Dermis blood vessel endothelial cell (primary cell): ENCODE results near the gene RAB7A. TPM values are rescaled to one million over a fixed set of nuclear protein-coding genes. Genes with fewer than 3 reads are reported as not detected.
"Not testable (repeated sequence)": the region's sequence is repeated elsewhere in the genome, so short reads cannot be mapped to it uniquely, and the experiment has no call there.

Source experiments
- DNase-seq: peaks from one replicate; pipeline ENCODE4 v3.0.0; 2010
- total RNA-seq: library from RNA; depleted of rRNA; stranded (reverse); fragments of >200 nt; gene quantifications from 2 replicates; pipeline ENCODE4 v1.2.3, GENCODE V29; 2014

Gene RAB7A
- total RNA-seq, 1 donor from 2014 or later = 30.1 TPM

DNA sequence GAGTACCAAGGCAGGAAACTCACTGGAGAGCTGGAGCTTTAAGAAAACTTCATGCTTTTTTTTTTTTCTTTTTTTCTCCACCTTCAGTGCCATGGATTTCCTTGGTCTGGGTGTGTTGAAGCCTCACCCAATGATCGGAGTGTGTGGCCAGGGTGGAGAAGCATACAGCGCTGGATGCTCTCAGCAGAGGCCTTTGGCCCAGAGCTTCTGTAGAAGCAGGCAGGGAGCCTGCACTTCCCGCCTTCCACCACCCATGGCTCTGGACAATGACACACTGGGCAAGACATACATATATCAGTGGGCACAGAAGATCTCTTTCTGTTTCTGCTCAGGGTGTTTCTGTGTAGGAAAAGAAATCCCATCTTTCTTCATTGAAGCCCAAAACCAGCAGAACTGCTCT is 97.6 kb downstream of the RAB7A start:
- DNase-seq = no peak

DNA sequence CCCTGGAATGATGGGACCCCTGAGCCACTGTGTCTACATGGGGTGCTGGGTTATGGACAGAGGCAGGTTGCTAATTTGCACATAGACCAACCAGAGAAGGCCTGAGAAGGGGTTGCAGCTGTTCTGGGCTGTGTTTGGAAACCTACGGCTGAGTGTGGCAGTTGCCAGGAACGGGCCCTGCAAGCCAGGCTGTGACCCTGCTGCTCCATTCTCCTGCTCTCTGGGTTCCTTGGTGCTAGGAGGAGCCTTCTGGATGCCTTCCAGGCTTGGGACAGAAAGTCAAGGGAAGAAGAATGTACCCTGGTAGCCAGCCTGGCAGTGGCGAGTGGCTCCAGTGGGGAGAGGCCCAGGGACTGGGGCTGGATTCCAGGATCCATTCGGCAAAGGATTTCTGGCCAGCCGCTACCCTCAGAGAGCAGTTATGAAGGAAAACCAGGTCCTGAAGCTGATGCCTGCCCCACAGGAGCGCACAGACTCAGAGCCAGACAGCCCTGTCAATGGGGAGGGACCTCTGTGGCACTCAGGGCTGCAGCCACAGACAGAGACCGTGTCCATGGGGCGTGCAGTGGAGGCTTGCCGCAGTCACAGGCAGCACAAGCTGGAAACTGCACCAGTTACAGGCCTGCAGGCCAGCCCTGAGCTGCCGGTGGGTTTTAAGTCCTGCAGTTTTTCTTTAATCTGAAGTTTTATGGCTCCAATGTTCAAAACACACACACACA is 98.3 kb downstream of the RAB7A start:
- DNase-seq = no peak

DNA sequence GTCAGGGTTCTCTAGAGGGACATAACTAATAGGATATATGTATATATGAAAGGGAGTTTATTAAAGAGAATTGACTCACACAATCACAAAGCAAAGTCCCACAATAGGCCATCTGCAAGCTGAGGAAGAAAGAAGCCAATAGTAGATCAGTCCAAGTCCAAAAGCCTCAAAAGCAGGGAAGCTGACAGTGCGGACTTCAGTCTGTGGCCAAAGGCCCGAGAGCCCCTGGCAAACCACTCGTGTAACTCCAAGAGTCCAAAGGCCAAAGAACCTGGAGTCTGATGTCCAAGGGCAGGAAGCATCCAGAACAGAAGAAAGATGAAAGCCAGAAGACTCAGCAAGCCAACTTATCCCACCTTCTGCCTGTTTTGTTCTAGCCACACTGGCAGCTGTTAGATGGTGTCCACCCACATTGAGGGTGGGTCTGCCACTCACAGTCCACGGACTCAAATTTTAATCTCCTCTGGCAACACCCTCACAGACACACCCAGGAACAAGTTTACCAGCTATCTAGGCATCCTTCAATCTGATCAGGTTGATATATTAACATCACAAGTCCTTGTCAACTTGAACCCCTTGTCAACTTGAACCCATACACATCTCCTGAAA is 99.2 kb downstream of the RAB7A start:
- DNase-seq = no peak

DNA sequence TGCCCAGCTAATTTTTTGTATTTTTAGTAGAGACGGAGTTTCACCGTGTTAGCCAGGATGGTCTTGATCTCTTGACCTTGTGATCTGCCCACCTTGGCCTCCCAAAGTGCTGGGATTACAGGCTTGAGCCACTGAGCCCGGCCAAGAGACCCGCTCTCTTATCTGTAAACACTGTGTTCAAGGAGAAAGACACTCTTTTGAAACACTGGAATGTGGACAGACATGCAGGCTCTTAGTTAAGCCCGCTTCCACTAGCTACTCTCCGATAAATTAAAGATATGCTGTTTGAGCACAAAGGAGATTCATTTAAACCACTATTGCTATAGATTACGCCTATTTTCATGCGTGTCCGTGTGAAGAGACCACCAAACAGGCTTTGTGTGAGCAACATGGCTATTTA is 103.1 kb downstream of the RAB7A start:
- DNase-seq = not testable (repeated sequence)

DNA sequence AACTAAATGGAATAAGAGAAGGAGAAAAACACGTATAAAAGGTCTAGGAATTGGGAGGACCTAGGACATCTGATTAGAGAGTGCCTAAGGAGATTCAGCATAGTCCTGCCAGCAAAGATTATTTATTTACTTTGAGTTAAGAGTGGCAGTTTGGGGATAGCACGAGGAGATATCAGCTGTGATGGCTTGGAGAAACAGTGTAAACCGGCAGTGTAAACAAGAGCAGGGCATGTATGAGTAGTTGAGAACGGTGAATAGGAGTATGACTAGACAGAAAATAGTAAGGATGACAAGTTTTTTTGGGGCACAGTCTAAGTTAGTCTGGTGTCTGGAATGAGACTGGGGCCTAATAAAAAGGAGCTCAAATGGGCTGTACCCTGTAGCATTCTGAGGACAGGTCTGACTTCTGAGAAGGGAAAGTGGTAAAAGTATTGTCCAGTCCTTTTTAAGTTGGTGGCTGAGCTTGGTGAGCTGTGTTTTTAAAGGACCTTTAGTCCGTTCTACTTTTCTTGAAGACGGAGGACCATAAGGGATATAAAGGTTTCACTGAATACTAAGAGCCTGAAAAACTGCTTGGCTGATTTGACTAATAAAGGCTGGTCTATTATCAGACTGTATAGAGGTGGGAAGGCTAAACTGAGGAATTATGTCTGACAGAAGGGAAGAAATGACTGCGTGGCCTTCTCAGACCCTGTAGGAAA is 104.1 kb downstream of the RAB7A start:
- not testable (repeated sequence) for DNase-seq

DNA sequence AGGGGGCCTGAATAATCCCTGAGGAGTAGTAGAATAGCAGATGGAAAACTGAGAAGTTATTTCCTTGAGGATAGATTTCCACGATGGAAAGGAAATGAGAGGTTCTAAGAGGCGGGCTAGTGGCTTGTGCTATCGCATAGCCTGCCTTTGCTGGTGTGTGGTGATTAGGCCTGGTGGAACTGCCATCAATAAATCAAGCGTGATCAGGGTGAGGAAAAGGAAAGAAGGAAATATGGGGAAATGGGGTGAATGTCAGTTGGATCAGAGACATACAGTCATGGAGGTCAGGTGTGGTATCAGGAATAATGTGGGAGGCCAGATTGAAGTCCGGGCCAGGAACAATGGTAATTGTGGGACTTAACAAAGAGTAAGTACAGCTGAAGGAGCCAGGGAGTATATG is 104.8 kb downstream of the RAB7A start:
- not testable (repeated sequence) for DNase-seq

DNA sequence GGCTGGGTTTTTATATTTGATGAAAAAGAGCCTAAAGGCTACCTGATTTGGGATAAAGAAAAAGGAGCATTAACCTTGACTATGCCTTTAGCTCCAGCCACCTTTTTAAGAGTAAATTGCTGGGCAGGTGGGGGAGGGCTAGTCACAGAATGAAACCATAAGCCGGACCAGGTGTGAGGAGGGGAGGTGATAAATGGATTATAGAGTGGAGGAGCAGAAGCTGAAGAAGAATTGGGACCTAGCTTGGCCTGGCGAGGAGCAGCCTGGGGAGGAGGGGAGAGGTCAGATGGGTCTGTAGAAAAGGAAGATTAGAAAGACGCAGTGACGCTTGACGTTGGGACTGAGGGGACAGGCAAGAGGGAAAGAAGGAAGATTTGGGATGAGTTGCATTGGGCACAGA is 107.0 kb downstream of the RAB7A start:
- not testable (repeated sequence) for DNase-seq

DNA sequence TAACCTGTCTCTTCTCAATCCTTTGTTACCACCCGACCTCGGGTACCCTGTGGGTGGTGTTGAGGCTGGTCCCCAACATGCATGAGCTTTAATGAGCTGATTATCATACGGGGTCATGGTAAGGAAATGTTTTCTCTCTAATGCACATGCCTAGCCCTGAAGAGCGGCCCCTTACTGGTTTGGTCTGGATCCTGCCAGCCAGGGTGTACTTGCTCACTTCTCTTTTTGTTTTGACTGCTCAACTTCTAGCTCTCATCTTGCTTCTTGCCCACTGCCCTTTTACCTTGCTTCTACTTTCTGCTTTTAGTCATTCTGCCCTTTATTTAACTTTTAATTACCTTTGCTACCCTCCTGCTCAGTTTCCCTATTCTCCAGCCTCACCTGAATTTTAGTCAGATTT is 109.1 kb downstream of the RAB7A start:
- DNase-seq = no peak

DNA sequence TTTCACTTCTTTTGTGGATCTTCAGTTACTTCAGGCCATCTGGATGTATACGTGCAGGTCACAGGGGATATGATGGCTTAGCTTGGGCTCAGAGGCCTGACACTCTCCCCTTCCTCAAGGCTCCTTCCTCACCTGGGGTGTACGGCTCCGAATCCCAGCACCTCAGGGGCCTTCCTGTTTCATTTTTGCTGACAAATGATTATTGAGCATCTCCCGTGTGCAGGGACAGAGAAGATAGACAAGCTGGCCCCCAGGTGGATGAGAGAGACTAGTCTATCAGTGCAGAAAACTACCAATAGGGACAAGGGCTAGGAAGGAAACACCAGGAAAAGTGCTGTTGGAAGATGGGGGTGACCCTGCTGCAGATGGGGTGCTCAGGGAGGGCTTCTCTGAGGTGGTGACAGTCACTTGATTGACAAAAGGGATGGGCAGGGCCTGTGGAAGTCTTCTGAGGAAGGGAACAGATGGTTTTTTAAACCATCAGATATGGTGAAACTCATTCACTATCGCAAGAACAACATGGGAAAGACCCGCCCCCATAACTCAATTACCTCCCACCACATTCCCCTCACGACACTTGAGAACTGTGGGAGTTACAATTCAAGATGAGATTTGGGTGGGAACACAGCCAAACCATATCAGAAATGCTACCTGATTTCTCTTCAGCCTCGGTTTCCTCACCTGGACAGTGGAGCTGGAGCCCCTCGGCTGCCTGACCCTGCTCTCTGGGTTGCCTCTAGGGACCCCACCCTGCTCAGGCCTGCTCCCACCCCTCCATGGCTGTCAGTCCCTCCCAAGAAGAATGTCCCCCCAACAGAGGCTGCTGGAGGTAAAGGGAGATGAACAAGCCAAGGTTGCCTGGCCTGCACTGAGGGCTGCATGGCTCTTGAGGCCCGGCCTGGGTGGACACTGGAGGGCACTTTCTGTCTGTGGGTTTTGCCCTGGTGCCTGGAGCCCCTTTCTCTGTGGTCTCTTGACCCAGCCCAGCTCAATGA is 116.2 kb downstream of the RAB7A start:
- no peak for DNase-seq

DNA sequence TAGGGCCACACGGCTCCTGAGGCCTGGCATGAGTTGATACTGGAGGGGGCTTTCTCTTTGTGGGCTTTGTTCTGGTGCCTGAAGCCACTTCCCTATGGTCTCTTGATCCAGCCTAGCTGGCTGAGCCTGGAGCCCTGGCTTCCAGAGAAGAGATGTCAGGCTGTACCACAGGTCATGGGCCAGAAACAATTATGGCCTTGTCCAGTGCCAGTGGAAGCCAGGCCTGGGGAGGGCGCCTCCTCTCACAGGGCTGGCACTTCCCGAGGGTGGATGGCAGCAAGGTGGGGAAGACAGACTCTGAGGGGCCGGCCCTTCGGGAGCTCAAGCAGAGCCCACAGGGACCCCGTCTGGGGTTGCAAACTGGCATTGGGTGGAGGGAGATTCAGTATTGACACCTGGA is 118.5 kb downstream of the RAB7A start:
- no peak for DNase-seq

DNA sequence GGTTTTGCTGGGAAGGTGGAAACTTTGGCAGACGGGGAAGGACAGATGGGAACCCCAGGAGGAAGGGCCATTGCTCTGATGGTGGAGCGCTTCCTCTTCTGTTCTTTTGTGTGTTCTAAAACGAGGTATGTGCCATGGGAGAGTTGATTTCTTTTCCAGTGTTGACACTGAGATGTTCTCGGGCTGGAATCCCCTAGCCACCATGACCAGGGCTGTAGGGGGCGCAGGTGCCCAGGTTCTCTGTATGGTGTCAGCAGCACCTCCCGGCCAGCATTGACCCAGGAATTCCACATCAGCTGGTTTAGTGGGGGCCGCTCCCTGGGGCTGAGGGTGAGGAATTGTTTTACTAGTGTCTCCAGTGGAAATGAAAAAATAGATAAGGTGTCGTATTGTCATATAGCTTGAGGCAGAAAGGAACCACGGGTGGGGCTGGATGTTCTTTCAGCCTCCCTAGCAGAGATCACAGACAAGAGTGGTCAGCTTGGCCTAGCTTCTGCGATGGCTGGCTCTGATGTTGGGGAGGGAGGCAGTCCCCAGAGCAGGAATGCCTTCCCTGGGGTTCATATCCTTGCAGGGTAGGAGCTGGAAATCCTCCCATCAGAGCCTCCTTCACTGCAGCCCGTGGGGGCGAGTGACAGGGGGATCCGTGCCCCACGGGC is 119.3 kb downstream of the RAB7A start:
- peak; percentile 30 for DNase-seq

DNA sequence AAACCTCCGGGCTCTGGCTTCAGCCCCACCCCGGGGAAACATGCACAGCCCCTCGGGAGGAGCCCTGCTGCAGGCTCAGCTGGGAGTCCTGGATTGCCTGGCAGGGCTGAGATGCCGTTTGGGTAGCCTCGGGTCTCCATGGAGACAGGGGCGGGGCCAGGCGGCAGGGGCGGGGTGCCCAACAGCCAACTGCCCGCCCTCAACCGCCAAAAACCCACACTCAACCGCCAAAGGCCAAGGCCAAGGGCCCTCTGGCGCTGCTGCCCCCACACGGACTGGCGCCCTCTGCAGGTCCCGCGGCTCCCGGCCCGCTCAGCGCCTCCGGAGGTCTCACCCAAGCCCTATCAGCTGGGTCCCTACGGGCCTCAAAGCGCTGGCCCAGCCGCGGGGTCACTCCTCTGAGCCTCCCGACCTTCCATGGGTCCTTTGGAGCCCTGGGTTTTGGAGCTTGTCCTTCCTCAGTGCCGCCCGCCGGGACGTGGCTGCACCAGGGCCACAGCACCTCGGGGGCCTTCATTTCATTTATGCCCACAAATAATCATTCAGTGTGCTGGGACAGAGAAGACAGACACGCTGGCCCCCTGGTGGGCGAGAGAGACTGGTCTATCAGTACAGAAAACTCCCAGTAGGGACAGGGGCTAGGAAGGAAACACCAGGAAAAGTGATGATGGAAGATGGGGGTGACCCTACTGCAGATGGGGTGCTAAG is 119.9 kb downstream of the RAB7A start:
- DNase-seq = peak; percentile 83

DNA sequence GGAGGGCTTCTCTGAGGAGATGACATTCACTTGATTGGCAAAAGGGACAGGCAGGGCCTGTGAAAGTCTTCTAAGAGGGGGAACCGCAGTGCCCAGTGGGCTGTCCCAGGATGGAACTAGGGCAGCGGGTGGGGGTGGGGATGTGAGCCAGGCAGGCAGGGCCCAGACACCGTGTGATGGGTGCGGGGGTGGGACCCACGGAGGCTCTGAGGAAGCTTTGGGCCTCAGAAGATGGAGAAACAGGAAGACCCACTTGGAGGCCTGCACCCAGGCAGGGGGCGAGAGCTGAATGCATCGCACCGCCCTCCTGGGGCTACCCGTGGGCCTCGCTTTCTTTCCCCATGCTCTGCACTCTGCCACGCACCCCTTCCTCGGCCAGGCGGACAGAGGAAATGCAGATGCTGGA is 120.5 kb downstream of the RAB7A start:
- DNase-seq = no peak

DNA sequence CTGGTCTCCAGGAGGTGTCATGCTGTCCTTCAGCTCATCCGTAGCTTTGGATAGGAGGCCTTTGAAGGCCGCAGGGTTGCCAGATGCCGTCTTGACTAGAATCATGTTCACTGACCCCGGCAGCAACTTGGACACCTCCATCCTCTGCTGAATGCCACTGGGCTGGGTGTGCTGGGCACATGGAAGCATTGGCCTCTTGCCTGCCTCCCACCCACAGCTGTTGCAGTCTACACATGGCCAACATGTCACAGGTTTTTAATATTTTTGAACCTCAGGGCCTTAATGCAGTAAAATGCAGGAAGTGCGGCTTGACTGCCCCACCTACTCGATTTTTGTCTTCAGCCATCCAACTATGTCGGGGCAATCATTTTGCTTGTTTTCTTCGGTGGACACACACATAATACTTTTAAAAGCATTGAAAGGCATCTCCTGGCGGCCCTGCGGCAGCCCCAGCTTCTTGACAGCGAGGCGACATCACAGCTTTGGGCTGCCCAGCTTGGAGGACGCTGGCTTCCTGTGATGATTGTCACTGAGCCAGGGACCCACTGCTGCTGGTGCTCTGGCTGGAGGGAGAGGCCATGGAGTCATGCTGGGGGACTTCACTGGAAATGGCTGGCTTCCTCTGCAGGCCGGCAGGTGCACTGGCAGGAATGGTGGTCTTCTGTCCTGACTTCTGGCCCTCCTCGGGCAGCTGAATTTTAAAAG is 121.8 kb downstream of the RAB7A start:
- DNase-seq = no peak

DNA sequence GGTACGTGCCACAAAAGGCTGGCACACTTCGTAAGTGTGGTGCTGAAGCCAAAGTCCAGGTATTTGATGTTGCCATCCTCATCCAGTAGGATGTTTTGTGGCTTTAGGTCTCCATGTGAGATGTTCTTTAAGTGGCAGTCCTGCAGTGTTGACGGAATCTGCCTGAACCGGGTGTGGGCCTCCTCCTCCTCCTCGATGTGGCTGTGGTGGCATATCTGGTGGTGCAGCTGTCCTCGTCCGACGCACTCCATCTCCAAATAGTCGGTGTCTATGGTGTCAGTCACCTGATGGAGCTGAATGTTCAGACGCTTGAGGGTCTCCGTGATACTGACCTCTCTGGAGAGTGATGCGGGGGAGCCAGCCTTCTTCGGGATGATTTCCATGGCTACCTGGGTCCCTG is 123.0 kb downstream of the RAB7A start:
- no peak for DNase-seq

DNA sequence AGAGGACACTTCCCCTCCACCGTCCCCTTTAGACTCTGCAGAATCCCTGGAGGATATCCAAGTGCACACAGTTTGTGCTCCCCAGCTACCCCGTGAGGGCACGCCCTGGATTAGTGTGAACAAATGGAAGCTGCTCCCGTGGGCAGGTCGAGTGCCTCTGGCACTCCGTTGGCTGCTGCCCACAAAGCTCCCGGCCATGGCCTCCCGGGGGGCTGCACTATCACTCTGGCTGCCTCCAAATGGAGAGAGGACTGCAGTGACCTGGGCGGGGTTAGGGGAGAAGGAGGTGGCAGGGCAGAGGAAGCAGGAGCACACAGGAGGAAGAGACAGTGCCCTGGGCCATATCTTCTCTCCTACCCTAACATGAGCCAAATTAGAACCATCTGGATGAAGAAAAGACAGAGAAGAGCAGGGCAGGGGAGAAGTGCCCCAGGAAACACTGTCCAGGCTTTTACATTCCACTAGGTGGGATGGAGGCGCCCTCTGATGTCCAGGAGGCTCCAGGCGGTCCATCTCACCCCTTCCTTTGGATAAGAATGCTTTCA is 124.0 kb downstream of the RAB7A start:
- peak; percentile 21 for DNase-seq

DNA sequence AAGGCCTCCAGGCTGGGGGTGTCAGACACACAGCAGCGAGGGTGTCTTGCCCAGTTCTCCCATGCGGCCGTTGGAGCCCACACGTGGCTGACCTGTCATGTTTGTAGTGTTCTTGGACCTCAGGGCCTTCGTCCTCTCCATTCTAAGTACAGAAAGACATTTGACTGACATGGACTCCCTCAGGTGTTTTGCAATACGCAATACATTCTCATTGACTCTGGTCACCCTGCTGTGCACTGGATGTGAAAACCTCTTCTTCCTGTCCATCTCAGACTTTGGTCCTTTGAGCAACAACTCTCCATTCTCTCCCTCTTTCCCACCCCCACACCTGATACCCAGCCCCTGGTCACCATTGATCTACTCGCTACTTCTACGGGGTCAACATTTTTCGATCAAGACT is 124.6 kb downstream of the RAB7A start:
- DNase-seq = no peak

DNA sequence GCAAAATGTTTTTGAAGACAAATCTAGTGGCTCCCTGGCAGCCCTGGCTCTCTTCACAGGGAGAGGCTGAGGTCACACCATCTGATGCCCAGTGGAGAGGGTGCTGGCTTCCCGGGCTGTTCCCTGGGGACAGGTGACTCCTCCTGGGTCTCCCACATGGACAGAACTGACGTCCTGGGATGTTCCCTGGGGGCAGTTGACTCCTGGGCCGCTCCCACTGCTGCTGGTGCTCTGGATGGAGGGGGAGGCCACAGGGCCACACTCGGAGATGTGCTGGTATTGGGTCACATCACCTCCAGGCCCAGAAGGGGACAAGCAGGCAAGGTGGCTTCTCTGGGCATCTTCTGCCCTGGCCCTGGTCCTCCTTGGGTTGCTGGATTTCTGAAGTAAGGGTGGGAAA is 125.6 kb downstream of the RAB7A start:
- no peak for DNase-seq

DNA sequence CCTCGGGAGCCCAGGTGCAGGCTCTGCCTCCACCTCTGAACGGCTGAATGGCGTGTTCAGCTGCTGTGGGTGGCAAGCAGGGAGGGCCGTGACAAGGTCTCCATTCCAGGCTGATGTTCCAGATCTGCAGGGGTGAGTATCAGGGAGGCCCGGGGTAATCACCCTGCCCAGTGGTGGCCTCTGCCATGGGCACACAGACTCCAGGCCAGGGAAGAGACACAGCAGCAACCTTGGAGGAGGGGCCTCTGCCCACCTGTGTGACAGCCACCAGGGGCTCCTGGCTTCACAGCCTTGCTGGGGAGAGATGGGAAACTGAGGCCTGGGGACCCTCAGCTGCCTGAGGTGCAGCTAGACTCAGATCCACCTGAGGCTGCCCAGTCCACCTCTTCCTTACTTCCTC is 127.8 kb downstream of the RAB7A start:
- DNase-seq = no peak

DNA sequence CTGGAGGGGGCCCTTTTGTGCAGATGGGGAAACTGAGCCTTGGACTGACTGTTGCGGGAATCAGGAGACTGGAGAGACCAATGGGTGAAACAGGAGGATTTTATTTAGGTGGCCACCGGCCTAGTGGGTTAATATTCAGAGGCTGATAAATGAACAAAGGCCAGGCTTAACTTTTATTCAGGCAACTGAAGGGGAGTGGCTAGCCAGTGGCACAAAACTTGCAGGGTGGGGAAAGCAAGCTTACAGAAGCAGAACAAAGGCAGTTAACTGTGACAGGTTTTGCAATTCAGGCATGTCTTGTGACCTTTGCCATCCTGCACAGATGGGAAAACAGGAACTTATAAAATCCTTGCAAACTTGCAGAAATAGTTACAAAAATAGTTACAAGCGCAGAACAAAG is 128.5 kb downstream of the RAB7A start:
- DNase-seq = peak; percentile 28

DNA sequence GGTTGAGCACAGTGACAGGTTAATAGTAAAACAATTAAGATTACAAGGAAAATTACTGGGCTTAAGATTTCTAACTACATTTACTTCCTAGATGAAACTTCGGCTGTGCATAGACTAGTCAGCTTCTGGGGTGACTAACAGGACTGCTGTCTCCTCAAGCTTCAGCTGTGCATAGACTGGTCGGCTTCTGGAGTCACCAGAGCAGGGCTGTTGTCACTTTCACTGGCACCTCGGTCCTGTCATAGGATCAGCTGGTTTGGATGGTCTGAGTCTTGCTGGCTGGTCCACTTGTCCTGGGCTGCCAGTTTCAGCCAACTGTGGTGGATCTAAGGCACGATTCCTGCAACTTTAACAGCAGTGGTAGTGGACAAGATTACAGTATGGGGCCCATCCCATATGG is 129.6 kb downstream of the RAB7A start:
- DNase-seq = no peak
